GM21737 (cell line): Measurements from ENCODE around the gene KLHDC1.
"Not testable (repeated sequence)": the region's sequence is repeated elsewhere in the genome, so short reads cannot be mapped to it uniquely, and the experiment has no call there.

Source experiments
- ATAC-seq: cut with Tn5 transposase; IDR thresholded peaks from one replicate; pipeline ENCODE4 v1.9.1; 2021; ENCODE audit warnings: mild to moderate bottlenecking, moderate library complexity; ENCODE audit not compliant: unreplicated experiment

The KLHDC1 gene

GRCh38 chr14:49781040-49781439 lies 88.1 kb downstream of the KLHDC1 start:
- not testable (repeated sequence) for ATAC-seq

GRCh38 chr14:49783394-49784014 lies 90.6 kb downstream of the KLHDC1 start:
- ATAC-seq = no peak

GRCh38 chr14:49786315-49786714 lies 93.4 kb downstream of the KLHDC1 start:
- no peak for ATAC-seq

GRCh38 chr14:49792618-49793017 lies 99.7 kb downstream of the KLHDC1 start:
- no peak for ATAC-seq

- ATAC-seq = no peak
Observed at GRCh38 chr14:49796025-49796424, 103.1 kb downstream of the KLHDC1 start.
